ENCODE results near the gene ZNF273.
"Not testable (repeated sequence)": the region's sequence is repeated elsewhere in the genome, so short reads cannot be mapped to it uniquely, and the experiment has no call there.

- TF ChIP-seq ZSCAN29 (IDR thresholded peaks at IDR 0.05); CTCF (IDR thresholded peaks at IDR 0.05 in 2 of 3, conservative IDR thresholded peaks at IDR 0.05 in 1 of 3; ENCODE audit: control insufficient read depth in 2 of 3, extremely low read depth in 1 of 3, insufficient read depth in 1 of 3, low read depth in 3 of 3, low read length in 3 of 3); POLR2AphosphoS2 (IDR thresholded peaks at IDR 0.05; ENCODE audit: low read depth, low read length); POU2F2 (IDR thresholded peaks at IDR 0.05; ENCODE audit: borderline replicate concordance, low read depth, low read length); JUNB (IDR thresholded peaks at IDR 0.05); POLR2AphosphoS5 (IDR thresholded peaks at IDR 0.05; ENCODE audit: low read length); CEBPB (IDR thresholded peaks at IDR 0.05; ENCODE audit: borderline replicate concordance in 1 of 2, low read depth in 2 of 2, low read length in 2 of 2); RAD51 (IDR thresholded peaks at IDR 0.05): not testable (repeated sequence)
Measured at GRCh38 chr7:64891363-64892081, 11.6 kb upstream of the ZNF273 start.
